ENCODE results near the gene PIK3R3.

DNA sequence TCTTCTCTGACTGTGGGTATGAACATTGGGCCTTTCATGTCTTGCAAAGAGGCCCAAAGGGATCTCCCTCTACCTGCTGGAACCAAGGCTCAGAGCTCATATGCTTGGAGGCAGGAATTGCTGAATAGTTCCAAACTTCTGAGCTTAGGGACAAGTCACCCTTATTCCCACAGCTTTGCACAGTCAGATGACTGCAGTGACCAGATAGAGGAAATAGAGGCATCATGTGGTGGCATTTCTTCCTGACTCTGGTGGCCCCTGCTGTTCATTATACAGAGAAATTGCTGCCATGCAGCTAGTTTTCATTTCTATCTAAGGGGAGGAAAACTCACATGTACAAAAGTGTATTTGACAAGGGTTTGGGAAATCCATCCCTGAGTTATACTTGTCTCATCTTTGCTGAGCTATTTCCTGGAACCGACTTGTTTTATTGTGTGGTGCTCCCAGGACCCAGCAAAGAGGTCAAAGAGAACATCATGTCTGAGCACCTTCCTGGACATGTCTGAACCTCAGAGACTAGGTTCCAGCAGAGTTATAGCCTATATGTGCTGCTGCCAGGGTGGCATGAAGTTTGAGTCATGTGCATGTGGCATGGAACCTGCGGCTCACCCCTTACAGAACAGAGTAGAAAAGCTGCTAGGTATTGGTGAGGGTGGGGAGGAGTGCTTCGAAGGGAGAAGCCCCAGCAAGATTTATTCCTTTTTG is 131.2 kb downstream of the PIK3R3 start:
- TF ChIP-seq EZH2phosphoT487 (IDR thresholded peaks at IDR 0.05; ENCODE audit: insufficient read depth, low read depth) (no peak), EZH2 (IDR thresholded peaks at IDR 0.05; ENCODE audit: insufficient read depth, poor library complexity, severe bottlenecking) (no peak)

Data from GM23248 (cell line).